Measurements from ENCODE around the gene TMX2.
"Not testable (repeated sequence)": the region's sequence is repeated elsewhere in the genome, so short reads cannot be mapped to it uniquely, and the experiment has no call there.

TMX2 gene

DNA sequence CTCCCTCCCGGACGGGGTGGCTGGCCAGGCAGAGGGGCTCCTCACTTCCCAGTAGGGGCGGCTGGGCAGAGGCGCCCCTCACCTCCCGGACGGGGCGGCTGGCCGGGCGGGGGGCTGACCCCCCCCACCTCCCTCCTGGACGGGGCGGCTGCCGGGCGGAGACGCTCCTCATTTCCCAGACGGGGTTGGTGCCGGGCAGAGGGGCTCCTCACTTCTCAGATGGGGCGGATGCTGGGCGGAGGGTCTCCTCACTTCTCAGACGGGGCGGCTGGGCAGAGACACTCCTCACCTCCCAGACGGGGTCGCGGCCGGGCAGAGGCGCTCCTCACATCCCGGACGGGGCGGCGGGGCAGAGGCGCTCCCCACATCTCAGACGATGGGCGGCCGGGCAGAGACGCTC is 4.3 kb downstream of the TMX2 start:
- DNase-seq = not testable (repeated sequence)

DNA sequence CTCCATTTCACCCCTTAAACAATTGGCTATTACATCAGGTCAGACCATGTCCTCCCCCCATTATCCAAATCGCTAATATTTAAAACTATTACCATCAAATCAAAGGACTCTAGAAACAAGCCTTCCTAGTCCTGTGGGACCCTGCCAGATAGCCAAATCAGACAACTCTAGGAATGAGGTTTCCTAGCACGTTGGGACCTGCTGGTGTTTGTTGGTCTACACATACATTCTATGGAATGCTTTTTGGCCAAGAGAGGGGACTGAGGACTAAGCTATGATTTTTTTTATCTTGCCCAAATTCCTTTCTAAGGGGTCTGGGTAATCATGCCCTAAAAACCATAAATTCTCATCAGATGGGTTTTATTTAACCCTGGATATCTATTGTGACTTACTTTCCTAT is 14.8 kb downstream of the TMX2 start:
- no peak for DNase-seq

DNA sequence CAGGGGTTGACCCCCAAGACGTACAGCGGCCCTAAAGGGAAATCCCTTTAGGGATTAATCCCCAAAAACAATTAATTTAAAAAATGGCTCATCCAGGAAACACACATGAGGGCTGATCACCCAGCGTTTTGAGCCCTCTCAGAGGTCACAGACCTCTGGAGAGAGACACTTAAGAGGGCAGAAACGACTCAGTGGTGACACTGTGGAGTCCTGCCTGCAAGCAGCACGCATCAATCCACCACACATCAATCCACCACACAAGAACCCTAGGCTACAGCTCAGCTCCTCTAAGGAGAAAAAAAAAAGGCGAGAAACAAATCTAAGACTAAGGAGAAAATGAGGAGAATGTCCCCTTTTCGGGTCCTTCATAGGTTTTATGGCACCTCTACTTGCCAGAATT is 16.4 kb downstream of the TMX2 start:
- no peak for DNase-seq

DNA sequence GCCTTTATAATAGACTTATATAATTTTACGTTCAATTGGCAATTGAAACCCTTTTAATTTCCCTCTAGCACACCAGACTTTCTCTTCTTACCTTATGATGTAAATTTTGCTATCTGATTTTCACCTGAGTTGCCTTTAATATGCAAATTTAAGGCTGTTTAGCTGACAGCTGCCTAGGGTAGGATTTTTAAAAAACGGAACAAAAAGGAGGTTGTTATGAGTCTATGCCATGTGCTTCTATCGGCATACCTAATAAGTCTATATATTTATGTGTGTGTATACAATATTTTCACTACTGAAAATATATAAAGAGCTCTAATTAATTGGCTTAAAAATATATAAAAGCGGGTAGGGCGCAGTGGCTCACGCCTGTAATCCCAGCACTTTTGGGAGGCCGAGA is 17.1 kb downstream of the TMX2 start:
- no peak for DNase-seq

DNA sequence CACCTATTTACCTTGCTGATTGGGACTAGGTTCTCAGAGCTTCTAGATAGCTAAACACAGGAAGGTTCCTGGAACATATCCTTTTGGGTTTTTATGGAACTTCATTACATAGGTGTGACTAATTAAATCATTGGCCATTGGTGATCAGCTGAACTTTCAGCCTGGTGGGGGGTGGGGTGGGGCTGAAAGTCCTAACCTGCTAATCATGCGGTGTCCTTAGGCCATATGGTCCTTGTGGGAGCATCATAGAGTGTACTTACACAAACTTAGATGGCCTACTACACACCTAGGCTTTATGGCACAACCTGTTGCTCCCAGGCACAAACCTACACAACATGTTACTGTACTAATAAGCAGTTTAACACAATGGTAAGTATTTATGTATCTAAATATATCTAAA is 20.3 kb downstream of the TMX2 start:
- no peak for DNase-seq

DNA sequence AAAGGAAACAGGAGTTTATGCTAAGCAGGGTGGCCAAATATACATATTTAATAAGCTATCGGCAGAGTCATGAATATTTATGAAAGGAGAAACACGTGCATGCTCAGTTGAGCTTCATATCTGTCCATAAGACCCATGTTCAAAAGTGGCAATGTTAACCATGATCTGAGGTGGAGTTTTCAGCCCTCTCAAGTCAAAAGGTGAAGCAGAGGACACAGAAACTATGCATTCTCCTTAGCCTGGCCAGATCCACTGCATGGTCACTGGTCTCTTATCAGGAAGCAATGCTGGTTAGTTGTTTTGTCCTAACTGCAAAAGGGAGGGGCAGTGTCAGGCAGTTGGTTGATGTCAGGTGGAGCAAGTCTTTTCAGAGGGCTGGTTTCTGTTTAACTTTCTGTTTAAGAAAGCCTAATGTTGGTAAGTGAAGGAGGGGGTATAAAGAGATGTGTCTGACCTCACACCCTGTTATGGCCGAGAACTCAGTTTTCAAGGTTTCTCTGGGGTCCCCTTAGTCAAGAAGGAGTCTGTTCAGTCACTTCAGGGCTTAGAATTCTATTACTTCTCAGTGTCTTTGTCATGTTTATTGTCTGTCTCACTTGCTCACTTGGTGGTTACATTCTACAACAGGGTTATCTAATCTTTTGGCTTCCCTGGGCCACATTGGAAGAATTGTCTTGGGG is 23.4 kb downstream of the TMX2 start:
- no peak for DNase-seq

DNA sequence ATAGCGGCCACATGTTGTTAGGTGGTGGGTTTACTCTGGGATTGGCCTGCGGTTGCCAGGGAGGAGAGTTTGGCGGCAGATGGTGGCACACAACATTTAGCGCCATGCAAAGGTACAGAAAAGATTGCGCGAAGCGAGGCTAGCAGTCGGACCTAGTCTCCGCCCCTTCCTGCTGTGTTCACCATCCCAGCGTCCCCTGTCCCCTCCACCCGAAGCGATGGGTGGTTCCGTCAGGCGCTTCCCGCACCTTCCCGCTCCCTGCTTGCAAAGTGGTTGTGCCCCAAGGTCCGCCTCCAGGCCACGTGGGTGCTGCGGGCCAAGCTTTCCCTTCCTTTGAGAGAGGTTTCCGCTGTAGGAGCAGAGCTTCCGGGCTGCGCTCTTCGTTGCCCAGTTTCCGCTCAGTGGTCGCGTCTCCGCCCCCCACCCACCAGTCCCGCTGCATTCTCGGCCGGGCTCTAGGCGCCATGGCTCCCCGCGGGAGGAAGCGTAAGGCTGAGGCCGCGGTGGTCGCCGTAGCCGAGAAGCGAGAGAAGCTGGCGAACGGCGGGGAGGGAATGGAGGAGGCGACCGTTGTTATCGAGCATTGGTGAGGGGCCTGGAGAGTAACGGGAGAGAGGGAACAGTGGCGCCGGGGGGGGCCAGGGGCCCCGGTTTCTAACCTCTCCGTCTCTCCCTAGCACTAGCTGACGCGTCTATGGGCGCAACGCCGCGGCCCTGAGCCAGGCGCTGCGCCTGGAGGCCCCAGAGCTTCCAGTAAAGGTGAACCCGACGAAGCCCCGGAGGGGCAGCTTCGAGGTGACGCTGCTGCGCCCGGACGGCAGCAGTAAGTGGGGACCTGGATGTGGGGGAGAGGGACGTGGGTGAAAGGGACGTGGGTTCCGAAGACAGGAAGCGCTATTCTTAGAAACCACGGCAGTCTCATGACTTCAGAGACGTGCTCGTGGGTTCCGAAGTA is 29.0 kb downstream of the TMX2 start, which contains the start of gene SELENOH:
Gene SELENOH, plus strand, starts transcription at position 360 of the 955 bp plus-strand sequence. Its CDS starts 105 bp downstream, at position 465.
- peak; percentile 97 for DNase-seq

DNA sequence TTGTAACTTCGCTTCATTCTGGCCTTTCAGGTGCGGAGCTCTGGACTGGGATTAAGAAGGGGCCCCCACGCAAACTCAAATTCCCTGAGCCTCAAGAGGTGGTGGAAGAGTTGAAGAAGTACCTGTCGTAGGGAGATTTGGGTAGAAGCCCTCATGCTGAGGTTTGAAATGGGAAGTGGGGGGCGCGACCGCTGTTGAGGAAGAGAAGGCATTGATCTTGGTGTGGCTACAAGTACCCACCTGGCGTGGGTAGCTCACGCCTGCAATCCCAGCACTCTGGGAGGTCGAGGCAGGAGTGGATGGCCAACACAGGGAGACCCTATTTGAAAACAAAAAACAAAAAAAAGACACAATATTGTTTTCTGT is 29.7 kb downstream of the TMX2 start:
- DNase-seq = no peak

DNA sequence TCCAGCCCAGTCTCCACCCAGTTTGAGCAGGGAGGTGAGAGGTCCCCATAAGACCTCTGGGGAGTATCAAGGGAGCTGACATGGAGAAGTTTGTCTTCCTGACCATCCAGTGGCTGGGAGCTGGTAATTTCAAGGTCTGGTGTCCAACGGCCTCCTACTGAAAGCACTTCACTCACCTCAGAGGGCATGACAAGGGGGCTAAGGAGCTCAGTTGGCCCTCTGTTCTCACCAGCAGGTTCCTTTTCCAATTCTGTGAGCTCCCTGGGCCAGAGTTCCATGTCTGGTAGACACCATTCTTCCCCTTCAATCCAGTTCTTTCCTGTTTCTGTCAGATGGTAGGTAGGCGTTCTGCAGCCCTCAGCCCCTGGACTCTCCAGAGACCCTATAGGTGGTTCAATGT is 32.0 kb downstream of the TMX2 start:
- DNase-seq = no peak

DNA sequence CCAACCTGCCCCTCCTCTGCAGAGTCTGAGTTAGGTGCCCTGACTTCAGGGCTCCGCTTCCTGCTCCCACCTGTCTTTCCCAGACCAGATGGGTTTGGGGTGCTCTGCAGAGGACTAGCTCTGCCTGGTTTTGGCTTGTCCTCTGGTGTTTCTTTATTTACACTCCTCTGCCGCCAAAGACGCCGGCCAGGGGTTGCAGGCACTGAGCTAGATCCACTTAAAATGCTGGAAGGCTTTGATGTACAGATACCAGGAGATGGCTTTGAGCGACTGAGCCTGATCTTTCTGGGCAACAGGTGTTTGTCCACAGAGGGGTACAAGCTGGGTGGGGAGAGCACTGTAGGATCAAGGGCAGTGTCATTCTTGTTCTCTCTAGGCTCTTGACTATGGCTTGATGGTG is 32.8 kb downstream of the TMX2 start:
- DNase-seq = no peak

DNA sequence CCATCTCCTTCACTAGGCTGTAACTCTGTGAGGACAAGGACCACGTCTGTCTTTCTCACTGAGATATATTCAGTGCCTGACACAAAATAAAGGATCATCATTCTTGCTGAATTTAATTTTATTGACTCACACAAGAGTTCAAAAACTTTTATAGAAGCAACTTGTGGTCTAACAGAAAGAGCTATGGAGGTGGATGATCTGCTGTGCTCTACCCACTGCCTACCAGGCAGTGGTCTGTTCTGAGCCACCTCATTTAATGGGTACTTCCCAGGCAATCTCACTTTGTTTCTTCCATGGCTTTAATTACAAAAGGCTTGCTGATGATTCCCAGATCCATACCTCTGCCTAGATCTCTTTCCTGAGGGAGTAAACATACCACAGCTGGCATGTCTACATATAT is 34.5 kb downstream of the TMX2 start:
- no peak for DNase-seq

DNA sequence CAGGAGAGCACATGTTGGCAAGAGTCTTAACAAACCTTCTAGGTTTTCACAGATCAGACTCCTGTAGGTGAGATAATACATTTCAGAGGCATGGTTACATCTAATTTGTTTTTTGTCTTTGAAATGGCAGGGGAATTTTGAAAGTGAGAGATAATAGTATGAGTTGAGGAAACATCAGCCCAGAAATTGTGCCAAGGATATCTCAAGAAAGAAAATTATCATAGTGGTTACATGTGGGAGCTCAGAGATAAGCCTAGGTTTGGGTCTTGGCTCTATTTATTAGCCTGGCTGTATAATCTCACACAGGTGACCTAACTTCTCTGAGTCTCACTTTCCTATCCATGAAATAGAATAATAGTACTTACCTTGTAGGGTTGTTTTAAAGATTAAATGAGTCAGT is 38.8 kb downstream of the TMX2 start:
- no peak for DNase-seq

DNA sequence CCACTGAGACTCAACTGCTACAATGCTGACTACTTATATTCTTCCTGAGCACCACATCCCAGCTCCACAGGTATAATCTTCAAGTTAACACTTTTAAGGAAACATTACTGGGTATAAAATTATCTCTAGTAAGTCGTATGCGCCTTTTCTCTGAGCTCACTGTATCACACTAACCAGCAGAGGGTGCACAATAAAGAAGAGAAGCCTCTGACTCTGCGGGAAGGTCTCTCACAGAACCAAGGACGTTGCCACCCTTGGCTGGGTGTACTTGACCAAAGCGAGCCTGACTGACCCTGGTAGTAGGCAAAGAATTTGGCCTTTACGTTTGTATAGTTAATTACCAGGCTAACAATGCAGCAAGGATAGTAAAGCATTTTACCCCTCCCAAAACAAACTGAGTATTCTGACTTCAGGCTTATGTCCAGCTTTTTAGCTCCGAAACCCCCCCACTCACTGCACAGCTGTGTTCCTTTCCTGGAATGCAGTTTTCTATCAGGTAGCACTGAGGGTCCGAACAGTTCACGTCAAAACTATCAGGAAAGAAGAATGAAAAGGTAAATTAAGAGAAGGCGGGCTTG is 39.4 kb downstream of the TMX2 start, which contains the start of gene BTBD18:
Gene BTBD18, minus strand, starts transcription at position 144 of the 578 bp plus-strand sequence. CDS start 631 bp downstream, outside the sequence.
- peak; percentile 46 for DNase-seq

DNA sequence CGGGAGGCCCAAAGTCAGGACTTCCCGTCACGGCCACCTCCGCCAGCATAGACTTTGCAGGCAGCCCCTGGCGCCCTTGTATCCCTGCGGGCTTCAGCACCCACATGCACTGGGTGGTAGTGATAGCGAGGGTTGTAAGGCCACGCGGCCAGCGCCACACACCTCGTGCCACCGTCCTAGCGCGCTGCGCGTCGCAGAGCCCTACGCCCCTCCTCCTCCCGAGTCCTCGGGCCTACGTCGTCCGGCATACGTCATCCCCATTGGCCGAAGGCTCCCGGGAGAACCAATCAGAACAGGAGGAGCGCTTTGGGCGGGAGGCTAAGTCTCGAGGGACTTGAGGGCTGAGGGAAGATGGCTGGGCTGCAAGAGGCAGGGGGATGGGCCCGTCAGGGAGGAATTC is 40.6 kb downstream of the TMX2 start:
- no peak for DNase-seq

DNA sequence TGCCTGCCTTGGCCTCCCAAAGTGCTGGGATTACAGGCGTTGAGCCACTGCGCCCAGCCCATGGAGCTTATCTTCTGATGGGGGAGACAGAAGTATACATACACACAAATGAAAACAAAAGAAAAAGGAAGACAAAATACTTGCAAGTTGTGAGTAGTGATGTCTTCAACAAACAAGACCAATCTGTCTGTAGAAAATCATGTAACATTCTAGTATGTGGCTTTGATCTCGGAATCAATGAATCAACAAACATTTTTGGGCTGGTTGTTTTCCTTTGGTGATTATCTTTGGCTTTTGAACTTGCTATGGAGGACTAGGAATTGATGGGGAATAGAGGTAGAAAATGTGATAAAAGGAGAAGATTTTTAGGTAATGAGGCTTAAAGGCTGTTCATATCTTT is 45.8 kb downstream of the TMX2 start:
- no peak for DNase-seq

DNA sequence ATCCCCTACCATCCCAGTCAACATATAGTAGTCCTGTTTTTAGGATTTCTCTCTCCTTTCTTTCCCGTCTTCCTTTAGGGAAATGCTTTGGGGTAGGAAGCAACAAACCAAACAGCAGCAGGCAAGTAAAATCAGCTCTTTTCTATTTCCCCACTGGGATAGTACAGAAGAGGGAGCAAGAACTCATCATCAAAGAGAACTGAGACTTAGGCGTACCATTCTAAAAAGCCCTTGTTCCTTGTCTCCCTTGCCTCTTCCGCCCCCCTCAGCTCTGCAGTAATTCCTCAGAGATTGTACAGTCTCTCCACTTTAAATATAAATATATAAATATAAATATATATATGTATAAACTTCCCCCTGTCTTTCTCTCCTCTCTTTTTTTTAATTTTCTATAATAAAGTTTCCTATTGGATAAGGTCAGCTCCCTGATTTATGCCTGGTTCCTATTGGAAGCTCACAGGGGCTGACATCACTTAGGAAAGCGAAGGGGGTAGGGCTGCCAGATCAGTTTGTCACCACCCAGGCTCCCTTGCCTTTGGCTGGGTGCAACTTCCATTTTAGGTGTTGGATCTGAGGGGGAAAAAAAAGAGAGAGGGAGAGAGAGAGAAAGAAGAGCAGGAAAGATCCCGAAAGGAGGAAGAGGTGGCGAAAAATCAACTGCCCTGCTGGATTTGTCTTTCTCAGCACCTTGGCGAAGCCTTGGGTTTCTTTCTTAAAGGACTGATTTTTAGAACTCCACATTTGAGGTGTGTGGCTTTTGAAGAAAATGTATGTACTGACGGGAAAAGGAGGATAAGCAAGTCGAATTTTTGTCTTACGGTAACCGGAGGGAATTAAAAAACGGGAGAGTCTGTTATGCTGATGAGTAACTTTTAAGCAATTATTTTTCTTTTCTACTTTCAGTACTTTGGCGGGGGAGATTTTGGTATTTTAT is 49.2 kb downstream of the TMX2 start, which contains the start of gene CTNND1:
Gene CTNND1, plus strand, starts transcription at position 502 of the 934 bp plus-strand sequence. CDS start 29,677 bp downstream, outside the sequence.
- DNase-seq = peak; percentile 95

DNA sequence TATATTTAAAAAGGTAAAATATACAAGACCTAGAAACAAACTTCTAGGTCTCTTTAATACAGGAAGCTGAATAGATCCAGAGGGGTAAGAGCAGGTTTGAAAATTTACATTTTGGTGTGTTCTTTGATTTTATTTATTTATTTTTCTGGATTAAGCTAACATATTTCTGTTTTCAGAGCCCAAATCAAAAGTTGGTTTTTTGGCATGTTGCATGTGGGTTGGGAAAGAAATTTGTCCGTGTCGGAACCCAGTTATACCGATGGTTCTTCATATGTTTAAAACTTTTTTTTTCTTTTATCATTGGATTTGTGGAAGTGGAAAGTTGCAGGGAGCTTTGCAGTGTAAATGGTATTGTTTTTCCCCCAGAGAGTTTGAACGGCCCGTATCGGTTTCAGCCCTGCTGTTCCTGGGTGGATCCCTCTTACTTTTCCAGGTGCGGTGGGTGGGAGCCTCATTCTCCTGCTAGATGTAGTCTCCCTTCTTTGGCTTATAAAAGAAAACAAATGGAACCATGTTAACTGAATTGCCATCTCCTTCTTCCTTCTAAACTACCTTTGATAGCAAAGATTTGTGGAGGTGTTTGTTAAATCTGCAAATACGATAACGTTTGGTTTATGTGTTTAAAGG is 50.0 kb downstream of the TMX2 start:
- DNase-seq = peak; percentile 15

DNA sequence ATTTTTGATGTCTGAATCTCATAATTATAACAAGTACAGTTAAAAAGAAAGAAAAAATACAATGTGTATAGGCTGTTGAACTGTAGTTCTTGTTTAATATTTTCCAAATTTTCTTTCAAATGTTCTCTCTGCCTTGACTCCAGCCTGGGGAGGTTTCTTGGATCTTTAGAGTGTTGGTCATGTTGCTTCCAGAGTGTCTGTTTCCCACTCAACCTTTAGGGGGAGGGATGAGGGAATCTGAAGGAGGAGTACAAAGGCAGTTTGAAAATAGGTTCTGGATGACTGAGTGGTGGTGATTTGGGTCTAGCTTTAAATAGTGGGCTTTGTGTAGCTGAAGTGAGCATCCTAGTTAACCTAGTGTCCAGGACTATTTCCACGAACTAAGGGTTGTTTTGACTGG is 51.2 kb downstream of the TMX2 start:
- peak; percentile 32 for DNase-seq

DNA sequence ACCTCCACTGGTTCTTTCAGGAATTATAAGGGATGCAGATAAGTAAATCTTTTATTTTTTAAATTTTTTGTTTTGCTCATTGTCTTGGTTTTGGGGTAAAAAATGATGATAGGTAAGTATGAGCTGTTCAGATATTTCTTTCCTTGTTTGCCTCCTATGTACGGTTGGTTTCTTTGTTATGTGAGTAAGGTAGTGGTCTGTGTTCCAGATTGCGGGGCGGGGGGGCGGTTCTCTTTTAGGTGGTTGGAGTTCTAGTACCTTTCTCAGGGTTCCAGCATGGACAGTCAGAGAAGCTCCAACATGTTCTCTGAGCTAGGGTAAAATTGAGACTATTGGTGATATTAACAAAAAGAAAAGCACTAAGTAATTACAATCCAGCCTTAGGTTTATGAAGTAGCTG is 51.6 kb downstream of the TMX2 start:
- no peak for DNase-seq

DNA sequence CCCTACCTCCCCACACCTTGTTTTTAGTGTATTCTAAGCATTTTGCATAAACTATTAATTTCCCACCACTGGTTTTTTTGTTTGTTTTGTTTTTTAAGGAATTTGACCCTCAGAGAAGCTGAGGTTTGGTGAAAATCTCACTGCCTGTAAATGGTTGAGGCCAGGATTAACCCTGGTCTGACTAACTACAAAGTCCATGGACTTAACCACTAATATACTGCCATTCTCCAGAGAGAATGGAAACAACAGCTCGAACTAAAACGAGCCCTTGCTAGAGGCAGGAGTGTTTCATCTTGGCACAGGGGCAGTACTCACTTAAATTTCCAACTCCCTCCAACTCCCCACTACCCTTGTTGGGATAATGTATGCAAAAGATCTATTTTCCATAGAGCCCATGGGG is 52.2 kb downstream of the TMX2 start:
- DNase-seq = no peak

DNA sequence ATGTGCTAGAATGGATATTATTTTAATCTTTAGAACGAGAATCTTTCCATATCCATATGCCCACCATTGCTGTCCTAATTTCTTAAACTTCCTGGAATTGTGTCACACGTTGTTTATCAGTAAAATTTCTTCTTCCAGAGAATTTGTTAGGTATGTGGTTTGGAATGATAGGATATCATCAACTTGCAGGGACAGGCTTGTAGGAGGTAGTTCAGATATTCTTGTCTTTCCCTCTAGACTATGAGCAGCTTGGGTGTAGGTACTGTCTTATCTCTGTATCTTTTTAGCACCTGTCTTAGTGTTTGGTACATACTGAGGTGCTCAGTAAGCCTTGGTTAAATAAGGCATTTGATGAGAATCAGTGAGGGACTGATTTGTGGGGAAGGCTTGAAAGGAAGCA is 52.6 kb downstream of the TMX2 start:
- DNase-seq = no peak

DNA sequence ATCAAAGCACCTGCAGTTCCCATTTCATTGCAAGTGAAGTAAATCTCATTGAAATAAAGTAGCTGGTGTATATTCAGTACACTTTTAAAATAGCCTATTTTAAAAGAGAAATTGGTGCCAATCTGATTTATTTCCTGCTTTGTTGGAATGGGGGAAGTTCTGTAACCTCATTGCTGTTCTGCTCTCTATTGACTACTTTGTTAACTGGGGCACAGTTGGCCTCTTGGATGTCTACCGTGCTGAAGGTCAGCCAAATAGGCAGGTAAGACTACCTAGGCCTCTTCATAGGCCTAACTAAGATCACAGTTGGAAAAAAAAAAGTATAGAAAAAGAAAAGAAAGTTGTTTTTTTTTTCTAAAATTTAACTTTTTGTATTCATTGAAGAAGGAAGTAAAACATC is 58.4 kb downstream of the TMX2 start:
- DNase-seq = no peak

Data from suppressor macrophage treated with lipopolysaccharide for 4 hours (primary cell).